SJSA1 (cell line): ENCODE measurements around the gene NUSAP1. TPM values are rescaled to one million over a fixed set of nuclear protein-coding genes. Genes with fewer than 3 reads are reported as not detected.
A peak's percentile ranks its signal among the peaks of the same experiment; 100 is the strongest.
"Not testable (repeated sequence)": the region's sequence is repeated elsewhere in the genome, so short reads cannot be mapped to it uniquely, and the experiment has no call there.

Source experiments
- DNase-seq, 2 experiments: peaks; one replicate each; pipeline ENCODE4 v3.0.0-alpha.2; 2015 to 2020; ENCODE audit warnings: low spot score in 2 of 2, low read depth in 1 of 2
- H3K27ac ChIP-seq: fragments of 250-450 bp; sonication (Bioruptor Pico); 2 replicates; pipeline ENCODE4 v1.5.1; 2020; ENCODE audit warnings: mild to moderate bottlenecking, moderate library complexity
- H3K27me3 ChIP-seq: fragments of 250-450 bp; sonication (Bioruptor Pico); replicated peaks from 2 replicates; pipeline ENCODE4 v1.5.1; 2020; ENCODE audit warnings: mild to moderate bottlenecking, moderate library complexity
- H3K36me3 ChIP-seq: fragments of 250-450 bp; sonication (Bioruptor Pico); 2 replicates; pipeline ENCODE4 v1.5.1; 2020; ENCODE audit warnings: mild to moderate bottlenecking
- H3K4me1 ChIP-seq: fragments of 250-450 bp; sonication (Bioruptor Pico); replicated peaks from 2 replicates; pipeline ENCODE4 v1.6.1; 2021; ENCODE audit warnings: mild to moderate bottlenecking
- H3K4me3 ChIP-seq: fragments of 250-450 bp; sonication (Bioruptor Pico); 2 replicates; pipeline ENCODE4 v1.5.1; 2020; ENCODE audit warnings: mild to moderate bottlenecking
- H3K9me3 ChIP-seq: fragments of 250-450 bp; sonication (Bioruptor Pico); replicated peaks from 2 replicates; pipeline ENCODE4 v1.5.1; 2020; ENCODE audit warnings: mild to moderate bottlenecking
- total RNA-seq: library from RNA; depleted of rRNA; stranded (reverse); fragments of >200 nt; shearing (Covaris generic); gene quantifications from 2 replicates; pipeline ENCODE4 v1.2.3, GENCODE V29; 2014; rRNA removed

The NUSAP1 gene
- total RNA-seq, 1 experiment from 2014 or later: 251 TPM

DNA sequence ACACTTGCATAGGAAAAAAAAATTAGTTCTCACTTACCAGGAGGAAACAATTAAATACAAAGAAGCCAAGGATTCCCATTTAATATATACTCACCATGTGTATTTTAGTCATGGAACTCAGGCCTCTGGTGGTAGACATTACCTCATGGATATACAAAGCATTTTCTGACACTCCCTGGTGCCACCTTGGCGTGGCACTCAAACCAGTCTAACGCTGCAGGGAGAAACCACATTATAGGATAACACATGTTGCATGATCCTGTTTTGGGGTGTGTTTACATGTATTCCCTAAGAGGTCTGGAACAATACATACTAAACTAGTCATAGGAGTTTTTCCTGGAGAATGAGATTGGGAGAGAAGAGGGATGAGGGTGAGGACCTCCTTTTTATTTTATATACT lies 78.3 kb downstream of the NUSAP1 start:
- H3K27ac ChIP-seq: no peak overlapping the region
- H3K9me3 ChIP-seq: no peaks in the 10 kb centered on the region
- H3K27me3 ChIP-seq: no peaks in the 10 kb centered on the region; the same call in 1 of the 2 replicates
- H3K4me3 ChIP-seq: no peak overlapping the region
- H3K36me3 ChIP-seq: no peaks in the 10 kb centered on the region
- H3K4me1 ChIP-seq: peaks cover 2% of the 10 kb centered on the region; the same call in 1 of the 2 replicates
- DNase-seq: no peak

DNA sequence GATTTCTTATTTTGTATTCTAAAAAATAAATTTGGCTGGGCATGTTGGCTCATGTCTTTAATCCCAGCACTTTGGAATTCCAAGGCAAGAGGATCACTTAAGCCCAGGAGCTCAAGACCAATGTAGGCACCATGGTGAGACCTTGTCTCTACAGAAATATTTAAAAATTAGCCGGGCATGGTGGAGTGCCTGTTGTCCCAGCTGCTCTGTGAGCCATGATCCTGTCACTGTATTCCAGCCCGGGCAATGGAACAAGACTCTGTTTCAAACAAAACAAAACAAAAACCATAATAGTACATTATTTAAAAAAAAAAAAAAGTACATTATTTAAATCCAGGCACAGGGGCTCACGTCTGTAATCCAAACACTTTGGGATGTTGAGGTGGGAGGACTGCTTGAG lies 78.8 kb downstream of the NUSAP1 start:
- Histone ChIP-seq H3K27ac (no peak overlapping the region), H3K36me3 (no peaks in the 10 kb centered on the region), H3K4me1 (peaks cover 4% of the 10 kb centered on the region; the same call in 1 of the 2 replicates), H3K27me3 (no peaks in the 10 kb centered on the region; the same call in 1 of the 2 replicates), H3K9me3 (no peaks in the 10 kb centered on the region), H3K4me3 (no peak overlapping the region)
- no peak for DNase-seq

DNA sequence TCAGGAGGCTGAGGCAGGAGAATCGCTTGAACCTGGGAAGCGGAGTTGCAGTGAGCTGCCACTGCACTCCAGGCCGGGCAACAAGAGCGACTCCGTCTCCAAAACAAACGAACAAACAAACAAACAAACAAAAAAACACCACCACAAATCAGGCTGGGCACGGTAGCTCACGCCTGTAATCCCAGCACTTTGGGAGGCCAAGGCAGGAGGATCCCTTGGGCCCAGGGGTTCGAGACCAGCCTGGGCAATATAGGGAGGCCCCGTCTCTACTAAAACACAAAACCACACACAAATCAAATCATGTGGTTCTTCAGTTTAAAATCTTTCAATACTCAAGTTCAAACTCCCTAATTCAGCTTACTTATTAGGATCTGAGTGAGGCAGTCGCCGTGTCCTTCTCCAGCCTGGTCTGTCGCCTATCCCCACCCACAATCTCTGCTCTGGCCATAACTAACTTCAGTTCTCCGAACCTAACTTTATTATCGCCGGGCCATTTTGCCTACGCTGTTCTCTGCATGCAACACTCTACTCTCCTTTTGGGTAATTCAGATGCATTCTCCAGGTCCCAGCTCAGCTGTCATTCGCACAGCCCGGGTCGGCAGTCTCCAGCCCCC lies 83.6 kb downstream of the NUSAP1 start:
- Histone ChIP-seq H3K4me1 (peaks cover 4% of the 10 kb centered on the region; the same call in 1 of the 2 replicates), H3K9me3 (no peaks in the 10 kb centered on the region), H3K27me3 (no peaks in the 10 kb centered on the region), H3K4me3 (peak overlapping the region; percentile 94), H3K36me3 (peaks cover 5% of the 10 kb centered on the region), H3K27ac (peak overlapping the region; percentile 17; the same call in 1 of the 2 replicates)
- no peak for DNase-seq

DNA sequence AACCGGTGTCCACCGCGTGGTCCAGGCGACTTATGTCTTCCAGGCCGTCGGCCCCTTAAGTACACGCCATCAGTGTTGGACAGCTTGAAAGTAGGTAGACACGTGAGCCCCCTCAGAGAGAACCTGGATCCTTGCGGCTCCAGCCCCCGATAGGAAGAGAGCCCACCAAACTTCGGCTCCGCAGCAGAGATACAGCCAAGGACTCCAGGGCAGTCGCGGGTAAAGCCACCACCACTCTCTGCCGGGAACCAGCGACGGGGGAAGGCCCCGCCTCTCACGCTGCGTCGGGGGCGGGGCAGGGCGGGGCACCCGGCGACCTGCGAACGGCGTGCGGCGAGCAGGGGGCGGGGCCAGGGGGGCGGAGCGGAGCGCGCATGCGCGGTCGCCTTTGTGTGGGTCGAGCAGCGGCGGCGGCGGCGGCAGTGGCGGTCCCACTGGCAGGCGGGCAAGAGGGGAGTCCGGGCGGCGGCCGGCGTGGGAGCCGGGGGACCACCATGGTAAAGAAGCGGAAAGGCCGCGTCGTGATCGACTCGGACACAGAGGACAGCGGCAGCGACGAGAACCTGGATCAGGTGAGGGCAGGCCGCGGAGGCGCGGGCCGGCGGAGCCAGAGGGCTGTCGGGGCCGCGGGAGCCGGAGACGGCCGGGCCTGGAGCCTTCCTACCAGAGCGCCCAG lies 84.2 kb downstream of the NUSAP1 start, which contains the start of gene RTF1:
TSS of gene RTF1 (plus strand) at position 354 of the 676 bp plus-strand sequence. CDS start at position 375, 21 bp downstream.
- peak within 1 kb of the TSS; percentile 45 for H3K27ac ChIP-seq
- peak; percentile 94 to 95 for DNase-seq
- peaks cover 5% of the 10 kb centered on the region for H3K36me3 ChIP-seq
- H3K4me3 ChIP-seq: peak within 1 kb of the TSS; percentile 94
- H3K27me3 ChIP-seq: no peaks in the 10 kb centered on the region
- H3K9me3 ChIP-seq: no peaks in the 10 kb centered on the region
- peaks cover 4% of the 10 kb centered on the region; the same call in 1 of the 2 replicates for H3K4me1 ChIP-seq

DNA sequence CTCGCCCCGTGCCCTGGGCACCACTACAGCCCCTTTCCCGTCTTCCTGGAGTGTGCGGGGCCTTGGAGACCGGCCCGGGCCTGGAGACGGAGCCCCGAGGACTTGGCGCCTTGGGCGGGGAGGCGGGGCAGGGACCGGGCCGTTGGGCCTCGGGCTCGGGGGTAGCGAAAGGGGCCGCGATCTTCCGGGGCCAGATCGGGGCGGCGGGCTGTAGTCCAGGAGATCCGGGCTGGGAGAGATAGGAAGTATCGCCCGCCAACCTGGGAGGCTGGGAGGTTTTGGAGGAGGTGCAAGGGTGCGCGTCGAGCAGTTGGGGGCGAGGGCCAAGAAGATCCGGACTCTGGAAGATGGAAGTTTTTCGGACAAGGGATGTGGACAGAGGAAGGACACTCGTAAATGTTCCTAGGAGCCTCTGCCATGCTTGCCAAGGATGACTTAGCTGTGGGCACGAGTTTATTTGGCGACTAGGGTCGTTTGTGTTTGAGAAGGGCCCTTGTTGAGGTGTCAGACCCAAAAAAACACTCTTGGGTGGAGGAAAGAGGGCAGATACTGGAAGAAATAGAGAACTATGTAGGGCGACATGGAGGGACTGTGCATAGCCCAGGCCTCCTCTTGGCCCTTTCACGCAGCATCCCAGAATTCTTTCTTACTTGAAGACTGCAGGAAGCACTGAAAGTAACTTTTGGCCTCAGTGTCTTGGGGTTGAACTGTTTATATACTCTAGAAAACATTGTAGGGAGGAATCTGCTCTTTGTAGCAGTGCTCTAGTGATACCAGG lies 84.9 kb downstream of the NUSAP1 start:
- Histone ChIP-seq H3K4me1 (peaks cover 4% of the 10 kb centered on the region; the same call in 1 of the 2 replicates), H3K27me3 (no peaks in the 10 kb centered on the region), H3K36me3 (peaks cover 5% of the 10 kb centered on the region), H3K27ac (peak overlapping the region; percentile 45), H3K4me3 (peak overlapping the region; percentile 94), H3K9me3 (no peaks in the 10 kb centered on the region)
- peak; percentile 52 to 61 for DNase-seq

DNA sequence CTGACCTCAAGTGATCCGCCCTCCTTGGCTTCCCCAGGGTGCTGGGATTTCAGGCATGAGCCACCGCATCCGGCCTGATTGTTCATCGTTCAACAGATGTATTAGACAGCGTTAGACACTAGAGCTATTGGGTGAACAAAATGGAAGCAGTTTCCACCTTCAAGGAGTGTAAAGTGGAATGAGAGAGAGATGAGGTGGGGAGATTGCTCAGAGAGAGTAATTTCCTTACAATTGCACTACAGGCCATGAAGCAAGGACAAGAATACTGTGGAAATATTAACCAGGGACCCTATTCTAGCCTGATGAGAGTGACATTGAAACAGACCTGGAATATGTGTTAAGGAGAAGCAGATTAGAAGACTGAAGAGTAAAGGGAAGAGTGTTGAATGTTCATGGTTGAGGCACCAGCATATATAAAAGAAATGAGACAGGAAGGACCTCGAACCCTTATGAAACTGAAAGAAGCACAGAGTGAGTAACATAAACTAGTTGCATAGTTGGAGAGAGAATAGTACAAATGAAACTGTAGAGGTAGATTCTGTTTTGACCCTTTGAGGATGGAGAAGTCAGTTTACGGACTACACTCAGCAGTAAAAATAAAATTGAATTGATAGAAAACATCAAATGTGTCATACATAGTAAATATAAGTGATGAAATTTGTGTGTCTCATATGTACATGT lies 91.4 kb downstream of the NUSAP1 start:
- peaks cover 6% of the 10 kb centered on the region; the same call in 1 of the 2 replicates for H3K36me3 ChIP-seq
- no peak overlapping the region for H3K27ac ChIP-seq
- no peak overlapping the region for H3K4me3 ChIP-seq
- H3K4me1 ChIP-seq: no peaks in the 10 kb centered on the region
- DNase-seq: no peak
- H3K27me3 ChIP-seq: no peaks in the 10 kb centered on the region
- H3K9me3 ChIP-seq: no peaks in the 10 kb centered on the region

DNA sequence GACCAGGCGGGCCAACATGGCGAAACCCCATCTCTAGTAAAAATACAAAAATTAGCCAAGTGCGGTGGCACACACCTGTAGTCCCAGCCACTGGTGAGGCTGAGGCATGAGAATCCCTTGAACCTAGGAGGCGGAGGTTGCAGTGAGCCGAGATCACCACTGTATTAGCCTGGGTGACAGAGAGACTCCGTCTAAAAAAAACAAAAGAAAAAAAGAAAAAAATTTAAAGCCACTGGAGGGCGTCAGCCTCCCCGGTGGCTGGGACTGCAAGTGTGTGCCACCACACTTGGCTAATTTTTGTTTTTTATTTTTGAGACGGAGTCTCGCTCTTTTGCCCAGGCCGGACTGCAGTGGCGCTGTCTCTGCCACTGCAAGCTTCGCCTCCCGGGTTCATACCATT lies 92.1 kb downstream of the NUSAP1 start:
- Histone ChIP-seq H3K4me3 (no peak overlapping the region), H3K9me3 (no peaks in the 10 kb centered on the region), H3K27ac (no peak overlapping the region), H3K27me3 (no peaks in the 10 kb centered on the region), H3K36me3 (peaks cover 6% of the 10 kb centered on the region; the same call in 1 of the 2 replicates), H3K4me1 (no peaks in the 10 kb centered on the region)
- no peak for DNase-seq

DNA sequence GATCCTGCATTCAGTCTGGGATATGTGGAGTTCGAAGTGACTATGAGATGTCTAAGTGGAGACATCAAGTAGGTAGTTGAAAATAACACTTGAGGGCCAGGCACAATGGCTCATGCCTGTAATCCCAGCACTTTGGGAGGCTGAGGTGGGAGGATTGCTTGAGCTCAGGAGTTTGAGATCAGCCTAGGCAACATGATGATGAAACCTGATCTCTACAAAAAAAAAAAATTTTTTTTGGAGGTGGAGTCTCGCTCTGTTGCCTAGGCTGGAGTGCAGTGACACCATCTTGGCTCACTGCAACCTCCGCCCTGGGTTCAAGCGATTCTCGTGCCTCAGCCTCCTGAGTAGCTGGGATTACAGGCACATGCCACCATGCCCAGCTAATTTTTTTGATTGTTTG lies 93.2 kb downstream of the NUSAP1 start:
- not testable (repeated sequence) for H3K4me1 ChIP-seq, H3K27me3 ChIP-seq, H3K27ac ChIP-seq, DNase-seq, H3K36me3 ChIP-seq, H3K9me3 ChIP-seq, H3K4me3 ChIP-seq

DNA sequence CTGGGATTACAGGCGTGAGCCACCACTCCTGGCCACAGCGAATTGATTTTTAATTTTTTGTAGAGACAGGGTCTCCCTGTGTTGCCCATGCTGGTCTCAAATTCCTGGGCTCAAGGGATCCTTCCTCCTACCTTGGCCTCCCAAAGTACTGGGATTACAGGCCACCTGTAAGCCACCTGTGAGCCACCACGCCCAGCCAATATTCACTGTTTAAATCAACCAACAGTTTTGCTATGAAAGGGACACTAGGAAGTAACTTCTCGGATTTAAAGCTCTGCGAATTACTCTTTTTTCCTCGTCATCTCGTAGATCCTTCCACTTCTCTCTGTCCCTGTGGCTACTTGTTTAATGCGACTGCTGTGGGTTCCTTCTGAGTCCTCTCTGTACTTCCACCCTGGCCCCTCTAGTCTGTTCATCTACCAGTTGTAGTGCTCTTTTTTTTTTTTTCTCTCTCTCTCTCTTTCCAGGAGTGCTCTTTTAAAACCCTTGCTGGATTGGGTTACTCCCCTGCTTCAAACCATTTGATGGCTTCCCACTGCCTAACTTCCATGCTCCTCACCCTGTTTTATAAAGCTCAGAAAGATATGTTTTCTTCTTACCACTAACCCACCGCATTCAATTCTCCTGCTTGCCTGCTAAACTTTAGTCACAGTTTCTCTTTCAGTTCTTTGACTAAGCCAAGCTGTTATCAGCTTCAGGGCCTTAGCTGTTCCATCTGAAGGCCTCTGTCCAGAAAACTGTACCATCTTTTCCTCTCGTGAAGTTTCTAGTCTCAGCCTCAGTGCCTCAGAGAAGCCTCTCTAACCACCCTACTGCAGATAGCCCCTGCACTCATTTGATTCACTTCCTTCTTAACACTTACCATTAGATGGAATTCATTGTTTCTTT lies 96.6 kb downstream of the NUSAP1 start:
- H3K27me3 ChIP-seq: no peaks in the 10 kb centered on the region
- H3K4me1 ChIP-seq: no peaks in the 10 kb centered on the region
- H3K27ac ChIP-seq: no peak overlapping the region
- H3K36me3 ChIP-seq: peaks cover 5% of the 10 kb centered on the region; the same call in 1 of the 2 replicates
- no peak overlapping the region for H3K4me3 ChIP-seq
- H3K9me3 ChIP-seq: no peaks in the 10 kb centered on the region
- DNase-seq: no peak

Other genes starting within 250 kb of the NUSAP1 start
- 25.5 and 35.0 TPM in 2 replicates for gene INO80, start 216.6 kb upstream of the NUSAP1 start, total RNA-seq
- gene EXD1, start 102.1 kb upstream of the NUSAP1 start, total RNA-seq: not detected in 2 replicates
- gene CHP1, start 101.6 kb upstream of the NUSAP1 start, total RNA-seq: 46.1 and 71.8 TPM in 2 replicates
- gene OIP5, start 290 bp upstream of the NUSAP1 start, total RNA-seq: 31.1 and 43.4 TPM in 2 replicates
- gene NDUFAF1, start 69.6 kb downstream of the NUSAP1 start, total RNA-seq: 17.4 and 35.4 TPM in 2 replicates
- 26.0 and 34.9 TPM in 2 replicates for gene RTF1, start 84.2 kb downstream of the NUSAP1 start, total RNA-seq
- gene ITPKA, start 161.0 kb downstream of the NUSAP1 start, total RNA-seq: 4.4 and 5.7 TPM in 2 replicates
- gene LTK, start 180.9 kb downstream of the NUSAP1 start, total RNA-seq: 0.24 and 0.31 TPM in 2 replicates
- 17.4 and 22.4 TPM in 2 replicates for gene RPAP1, start 211.4 kb downstream of the NUSAP1 start, total RNA-seq
- 8.9 and 17.2 TPM in 2 replicates for gene TYRO3, start 226.3 kb downstream of the NUSAP1 start, total RNA-seq